ENCODE measurements around the gene CLIP2. TPM values are rescaled to one million over a fixed set of nuclear protein-coding genes. Genes with fewer than 3 reads are reported as not detected.
A peak's percentile ranks its signal among the peaks of the same experiment; 100 is the strongest.

Gene CLIP2
- 14.3 TPM for polyA plus RNA-seq (2012; ENCODE audit: insufficient read length, low read depth)

GRCh38 chr7:74289018-74289658, at the start of gene CLIP2:
CLIP2 (plus strand) TSS chr7:74289407; CDS start chr7:74317547, 28,140 bp downstream.
- TF ChIP-seq FOXP2 (optimal IDR thresholded peaks at IDR 0.05; ENCODE audit: borderline replicate concordance, extremely low read depth, extremely low read length, insufficient read depth) (peak; percentile 17), POLR2AphosphoS5 (IDR thresholded peaks at IDR 0.05; ENCODE audit: low read depth, low read length) (no peak), SIN3A (IDR thresholded peaks at IDR 0.05; ENCODE audit: borderline replicate concordance, insufficient read depth, low read length) (no peak), TAF1 (IDR thresholded peaks at IDR 0.05; ENCODE audit: borderline replicate concordance, insufficient read depth, low read length) (0 out of 2 replicates have a peak, but pooled peaks have one; percentile 52)
- TF ChIP-seq, protein P1, sequence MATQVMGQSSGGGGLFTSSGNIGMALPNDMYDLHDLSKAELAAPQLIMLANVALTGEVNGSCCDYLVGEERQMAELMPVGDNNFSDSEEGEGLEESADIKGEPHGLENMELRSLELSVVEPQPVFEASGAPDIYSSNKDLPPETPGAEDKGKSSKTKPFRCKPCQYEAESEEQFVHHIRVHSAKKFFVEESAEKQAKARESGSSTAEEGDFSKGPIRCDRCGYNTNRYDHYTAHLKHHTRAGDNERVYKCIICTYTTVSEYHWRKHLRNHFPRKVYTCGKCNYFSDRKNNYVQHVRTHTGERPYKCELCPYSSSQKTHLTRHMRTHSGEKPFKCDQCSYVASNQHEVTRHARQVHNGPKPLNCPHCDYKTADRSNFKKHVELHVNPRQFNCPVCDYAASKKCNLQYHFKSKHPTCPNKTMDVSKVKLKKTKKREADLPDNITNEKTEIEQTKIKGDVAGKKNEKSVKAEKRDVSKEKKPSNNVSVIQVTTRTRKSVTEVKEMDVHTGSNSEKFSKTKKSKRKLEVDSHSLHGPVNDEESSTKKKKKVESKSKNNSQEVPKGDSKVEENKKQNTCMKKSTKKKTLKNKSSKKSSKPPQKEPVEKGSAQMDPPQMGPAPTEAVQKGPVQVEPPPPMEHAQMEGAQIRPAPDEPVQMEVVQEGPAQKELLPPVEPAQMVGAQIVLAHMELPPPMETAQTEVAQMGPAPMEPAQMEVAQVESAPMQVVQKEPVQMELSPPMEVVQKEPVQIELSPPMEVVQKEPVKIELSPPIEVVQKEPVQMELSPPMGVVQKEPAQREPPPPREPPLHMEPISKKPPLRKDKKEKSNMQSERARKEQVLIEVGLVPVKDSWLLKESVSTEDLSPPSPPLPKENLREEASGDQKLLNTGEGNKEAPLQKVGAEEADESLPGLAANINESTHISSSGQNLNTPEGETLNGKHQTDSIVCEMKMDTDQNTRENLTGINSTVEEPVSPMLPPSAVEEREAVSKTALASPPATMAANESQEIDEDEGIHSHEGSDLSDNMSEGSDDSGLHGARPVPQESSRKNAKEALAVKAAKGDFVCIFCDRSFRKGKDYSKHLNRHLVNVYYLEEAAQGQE (IDR thresholded peaks at IDR 0.05; ENCODE audit: insufficient read depth in 1 of 2, low read depth in 2 of 2, low read length in 2 of 2) = no peak

GRCh38 chr7:74240482-74240881, 48.7 kb upstream of the CLIP2 start:
- TF ChIP-seq SIN3A (IDR thresholded peaks at IDR 0.05; ENCODE audit: borderline replicate concordance, insufficient read depth, low read length) (no peak), TAF1 (IDR thresholded peaks at IDR 0.05; ENCODE audit: borderline replicate concordance, insufficient read depth, low read length) (no peak), POLR2AphosphoS5 (IDR thresholded peaks at IDR 0.05; ENCODE audit: low read depth, low read length) (no peak), FOXP2 (optimal IDR thresholded peaks at IDR 0.05; ENCODE audit: borderline replicate concordance, extremely low read depth, extremely low read length, insufficient read depth) (no peak)
- TF ChIP-seq, protein P1 (IDR thresholded peaks at IDR 0.05; ENCODE audit: insufficient read depth in 1 of 2, low read depth in 2 of 2, low read length in 2 of 2) = no peak

DNA sequence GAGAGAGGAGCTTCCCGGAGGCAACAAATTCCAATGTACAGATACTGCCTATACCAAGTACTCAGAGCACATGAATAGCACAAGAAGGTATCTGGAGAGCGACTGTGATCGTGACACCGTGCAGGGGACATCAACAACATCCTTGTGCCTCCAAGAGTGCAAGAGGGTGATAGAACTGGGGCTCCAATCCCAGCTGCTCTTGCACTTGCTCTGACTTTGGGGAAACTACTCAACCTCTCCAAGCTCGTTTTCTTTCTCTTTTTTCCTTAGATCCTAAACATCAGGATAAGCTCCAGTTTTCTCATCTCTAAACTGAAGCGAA, 47.1 kb upstream of the CLIP2 start:
- TF ChIP-seq TAF1 (IDR thresholded peaks at IDR 0.05; ENCODE audit: borderline replicate concordance, insufficient read depth, low read length) (no peak), POLR2AphosphoS5 (IDR thresholded peaks at IDR 0.05; ENCODE audit: low read depth, low read length) (no peak), SIN3A (IDR thresholded peaks at IDR 0.05; ENCODE audit: borderline replicate concordance, insufficient read depth, low read length) (no peak)
- TF ChIP-seq, protein P1 (IDR thresholded peaks at IDR 0.05; ENCODE audit: insufficient read depth in 1 of 2, low read depth in 2 of 2, low read length in 2 of 2) = no peak

- TF ChIP-seq POLR2AphosphoS5 (IDR thresholded peaks at IDR 0.05; ENCODE audit: low read depth, low read length) = no peak
- no peak for TF ChIP-seq FOXP2 (optimal IDR thresholded peaks at IDR 0.05; ENCODE audit: borderline replicate concordance, extremely low read depth, extremely low read length, insufficient read depth)
- no peak for TF ChIP-seq TAF1 (IDR thresholded peaks at IDR 0.05; ENCODE audit: borderline replicate concordance, insufficient read depth, low read length)
- TF ChIP-seq SIN3A (IDR thresholded peaks at IDR 0.05; ENCODE audit: borderline replicate concordance, insufficient read depth, low read length) = no peak
- TF ChIP-seq, protein P1 (IDR thresholded peaks at IDR 0.05; ENCODE audit: insufficient read depth in 1 of 2, low read depth in 2 of 2, low read length in 2 of 2) = no peak
Observed at GRCh38 chr7:74246497-74246896, 42.7 kb upstream of the CLIP2 start.
